ENCODE measurements around the gene MICALL2. TPM values are rescaled to one million over a fixed set of nuclear protein-coding genes. Genes with fewer than 3 reads are reported as not detected.

MICALL2 gene
- total RNA-seq, 1 experiment from 2014 or later, result 15.7 TPM

- POLR2A ChIA-PET, result no interaction called here
- H3K27ac Mint-ChIP-seq, result no peak overlapping the region
- H3K4me1 Mint-ChIP-seq, result no peaks in the 10 kb centered on the region
- no peaks in the 10 kb centered on the region for H3K27me3 Mint-ChIP-seq (ENCODE audit: low read depth)
- CTCF ChIA-PET, result no interaction called here
- TF ChIP-seq ARID4B (CRISPR knock-in tag; IDR thresholded peaks at IDR 0.05; ENCODE audit: borderline replicate concordance) (no peak), EMX1 (CRISPR knock-in tag; IDR thresholded peaks at IDR 0.05) (no peak), GTF2I (CRISPR knock-in tag; conservative IDR thresholded peaks at IDR 0.05) (no peak), FOXP4 (CRISPR knock-in tag; IDR thresholded peaks at IDR 0.05) (no peak), TEAD1 (CRISPR knock-in tag; IDR thresholded peaks at IDR 0.05) (no peak), NR1H2 (CRISPR knock-in tag; IDR thresholded peaks at IDR 0.05) (no peak), MXD4 (CRISPR knock-in tag; IDR thresholded peaks at IDR 0.05; ENCODE audit: borderline replicate concordance) (no peak), GRHL2 (CRISPR knock-in tag; IDR thresholded peaks at IDR 0.05; ENCODE audit: insufficient replicate concordance, severe bottlenecking) (no peak), E2F5 (CRISPR knock-in tag; IDR thresholded peaks at IDR 0.05) (no peak), ZNF416 (CRISPR knock-in tag; IDR thresholded peaks at IDR 0.05) (no peak), ZNF138 (CRISPR knock-in tag; conservative IDR thresholded peaks at IDR 0.05) (no peak), ZNF396 (CRISPR knock-in tag; IDR thresholded peaks at IDR 0.05; ENCODE audit: borderline replicate concordance) (no peak)
- no peak for DNase-seq (ENCODE audit: low spot score)
- no peak overlapping the region for H3K4me3 Mint-ChIP-seq
- no peak for ATAC-seq
- H3K9me3 Mint-ChIP-seq, result no peaks in the 10 kb centered on the region
- H3K36me3 Mint-ChIP-seq, result peaks cover 4% of the 10 kb centered on the region; the same call in 1 of the 2 replicates
Measured at GRCh38 chr7:1481300-1481699, 22.0 kb upstream of the MICALL2 start.

- POLR2A ChIA-PET, result no interaction called here
- ATAC-seq (peak; percentile 43), DNase-seq (ENCODE audit: low spot score) (no peak)
- H3K4me1 Mint-ChIP-seq, result no peaks in the 10 kb centered on the region
- no peak overlapping the region for H3K4me3 Mint-ChIP-seq
- peaks cover 1% of the 10 kb centered on the region; the same call in 1 of the 2 replicates for H3K36me3 Mint-ChIP-seq
- TF ChIP-seq ESRRA (CRISPR knock-in tag; IDR thresholded peaks at IDR 0.05; ENCODE audit: borderline replicate concordance), result no peak
- H3K27me3 Mint-ChIP-seq (ENCODE audit: low read depth), result no peaks in the 10 kb centered on the region
- CTCF ChIA-PET, result no interaction called here
- no peak overlapping the region for H3K27ac Mint-ChIP-seq
- no peaks in the 10 kb centered on the region for H3K9me3 Mint-ChIP-seq
Measured at GRCh38 chr7:1480670-1481069, 21.4 kb upstream of the MICALL2 start.

GRCh38 chr7:1479287-1479686 is 20.0 kb upstream of the MICALL2 start:
- Mint-ChIP-seq H3K9me3 (no peaks in the 10 kb centered on the region), H3K4me1 (no peaks in the 10 kb centered on the region), H3K36me3 (peaks cover 4% of the 10 kb centered on the region), H3K27me3 (ENCODE audit: low read depth) (no peaks in the 10 kb centered on the region), H3K27ac (no peak overlapping the region), H3K4me3 (no peak overlapping the region)
- no peak for ATAC-seq
- no peak for DNase-seq (ENCODE audit: low spot score)
- CTCF ChIA-PET, result interaction anchor here (0.5 kb wide), 1 partner anchor 111 kb away, joined by 3 read pairs; no protein-coding TSS in a partner anchor
- POLR2A ChIA-PET, result interaction anchor here (1.3 kb wide), 1 partner anchor 16 kb away, joined by 3 read pairs; no protein-coding TSS in a partner anchor
- TF ChIP-seq FOXK1 (CRISPR knock-in tag; IDR thresholded peaks at IDR 0.05), result no peak
- TF ChIP-seq STAT6 (CRISPR knock-in tag; conservative IDR thresholded peaks at IDR 0.05; ENCODE audit: low read depth), result no peak
- TF ChIP-seq GRHL2 (CRISPR knock-in tag; IDR thresholded peaks at IDR 0.05; ENCODE audit: insufficient replicate concordance, severe bottlenecking), result no peak
- no peak for TF ChIP-seq MLX (CRISPR knock-in tag; IDR thresholded peaks at IDR 0.05)
- no peak for TF ChIP-seq PRDM15 (CRISPR knock-in tag; IDR thresholded peaks at IDR 0.05)
- TF ChIP-seq TEAD1 (CRISPR knock-in tag; IDR thresholded peaks at IDR 0.05), result no peak
- TF ChIP-seq EMX1 (CRISPR knock-in tag; IDR thresholded peaks at IDR 0.05), result no peak
- no peak for TF ChIP-seq ZNF396 (CRISPR knock-in tag; IDR thresholded peaks at IDR 0.05; ENCODE audit: borderline replicate concordance)
- TF ChIP-seq NR1H2 (CRISPR knock-in tag; IDR thresholded peaks at IDR 0.05), result no peak
